ENCODE measurements around the gene C1orf35.

- TF ChIP-seq CTCF (conservative IDR thresholded peaks at IDR 0.05 in 1 of 2, IDR thresholded peaks at IDR 0.05 in 1 of 2; ENCODE audit: low read depth in 1 of 2, low read length in 2 of 2) = no peak
- no peak for TF ChIP-seq EZH2 (IDR thresholded peaks at IDR 0.05; ENCODE audit: low read length, missing control alignments)
Measured at GRCh38 chr1:228079601-228080263, 23.4 kb downstream of the C1orf35 start.
